ENCODE measurements around the gene SEPTIN10. TPM values are rescaled to one million over a fixed set of nuclear protein-coding genes. Genes with fewer than 3 reads are reported as not detected.
"Not testable (repeated sequence)": the region's sequence is repeated elsewhere in the genome, so short reads cannot be mapped to it uniquely, and the experiment has no call there.

SEPTIN10 gene
- polyA plus RNA-seq, 3 donors, result 11.5 to 67.5 (median 42.7) TPM

DNA sequence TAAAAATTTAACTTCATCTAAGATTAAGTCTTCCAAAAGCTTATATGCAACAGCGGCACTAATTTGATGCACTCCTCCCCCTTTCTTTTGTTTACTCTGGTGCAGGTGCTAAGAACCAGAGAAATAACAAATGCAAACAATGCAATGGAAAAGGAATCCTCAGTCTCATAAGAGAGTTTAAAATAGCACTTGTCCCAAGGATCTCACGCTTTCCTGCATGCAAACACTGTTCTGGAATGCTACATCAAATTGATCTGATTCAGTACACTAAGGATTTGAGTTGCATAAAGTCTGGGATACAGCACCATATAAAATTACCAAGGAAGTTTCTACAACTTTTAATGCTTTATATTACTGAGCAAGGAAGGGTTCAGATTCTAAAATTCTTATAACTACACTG is 50.5 kb downstream of the SEPTIN10 start:
- 65 to 89% (median 74%) methylated on average over 2 of the region's 2 CpGs for WGBS, 3 donors
- no peak overlapping the region for H3K27ac ChIP-seq (ENCODE audit: low read depth, low read length)

GRCh38 chr2:109562421-109562820 is 51.3 kb downstream of the SEPTIN10 start:
- 92 to 98% (median 97%) methylated on average over 2 of the region's 2 CpGs for WGBS, 3 donors
- H3K27ac ChIP-seq (ENCODE audit: low read depth, low read length), result no peak overlapping the region

DNA sequence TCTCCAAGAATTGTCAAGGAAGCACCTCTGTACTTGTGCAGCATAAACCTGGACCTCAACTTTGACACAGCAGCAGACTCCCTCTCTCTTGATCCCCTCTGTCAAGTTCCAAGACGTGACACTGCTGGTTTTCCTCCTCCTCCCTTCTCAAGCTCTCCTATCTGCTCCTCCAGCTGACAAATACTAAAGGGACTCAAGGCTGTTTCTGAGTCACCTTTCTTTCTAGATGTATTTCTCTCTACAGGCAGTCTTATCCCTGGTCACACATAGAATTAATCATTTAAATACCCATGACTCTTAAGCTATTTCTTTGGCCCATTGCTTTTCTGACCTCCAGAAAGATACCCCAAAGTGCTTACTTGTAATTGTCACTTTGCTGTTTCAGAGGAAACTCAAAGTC is 53.5 kb downstream of the SEPTIN10 start:
- H3K27ac ChIP-seq (ENCODE audit: low read depth, low read length), result no peak overlapping the region
- WGBS, 3 donors, result 61 to 94% (median 84%) methylated on average over 1 of the region's 1 CpG

DNA sequence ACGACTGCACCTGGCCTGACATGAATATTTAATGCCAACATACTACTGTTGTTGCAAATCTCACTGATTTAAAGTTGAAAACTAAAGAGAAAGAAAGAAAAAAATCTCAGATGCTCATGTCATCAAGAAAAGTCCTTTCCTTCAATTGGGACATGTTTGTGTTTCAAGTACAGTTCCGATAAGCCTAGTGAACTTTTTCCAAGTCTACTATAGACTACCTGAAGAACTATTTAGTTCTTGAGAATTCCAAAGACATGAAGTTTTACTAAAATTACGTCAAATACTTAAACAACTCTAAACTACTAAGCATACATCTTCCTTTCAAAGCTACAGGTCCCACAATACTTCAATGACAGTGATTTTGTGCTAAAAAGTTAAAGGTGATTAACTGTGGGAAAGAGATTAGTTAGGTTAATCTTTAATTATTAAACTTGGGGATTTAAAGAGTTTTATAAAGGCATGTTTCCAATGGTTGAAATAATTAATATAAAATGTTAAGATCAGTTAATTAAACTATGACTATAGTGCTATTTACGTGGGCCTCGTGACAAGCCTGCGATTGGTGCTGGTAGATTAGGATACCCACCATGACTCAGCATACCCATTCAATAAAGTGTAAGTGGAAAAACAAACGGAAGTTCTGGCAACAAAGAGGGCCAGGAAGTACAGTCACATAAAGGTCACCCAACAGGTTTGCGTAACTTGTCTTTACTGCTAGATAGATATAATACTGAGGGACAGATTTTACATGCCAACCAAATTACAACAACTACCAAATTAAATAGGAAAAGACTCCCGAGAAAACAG is 55.5 kb downstream of the SEPTIN10 start:
- H3K27ac ChIP-seq (ENCODE audit: low read depth, low read length), result no peak overlapping the region
- WGBS, 3 donors, result 29 to 64% (median 60%) methylated on average over 9 of the region's 9 CpGs

DNA sequence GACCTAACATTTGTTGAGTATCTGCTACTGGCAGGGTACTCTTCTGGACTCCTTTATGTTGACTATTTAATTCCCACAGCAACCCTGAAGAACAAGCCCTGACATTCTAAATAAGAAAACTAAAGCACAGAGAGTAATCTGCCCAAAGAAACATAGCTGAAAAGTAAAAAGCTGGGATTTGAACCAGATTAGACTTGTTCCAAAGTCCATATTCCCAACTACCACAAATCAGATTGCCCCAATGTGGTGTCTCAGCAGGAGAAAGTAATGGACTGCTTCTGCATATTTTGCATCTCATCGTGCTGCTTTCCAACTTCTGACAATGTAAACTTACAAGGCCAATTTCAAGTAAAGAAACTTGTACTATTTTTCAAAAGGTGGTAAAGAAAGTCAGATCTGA is 56.5 kb downstream of the SEPTIN10 start:
- WGBS, 3 donors, result 72 to 88% (median 83%) methylated on average over 1 of the region's 1 CpG
- no peak overlapping the region for H3K27ac ChIP-seq (ENCODE audit: low read depth, low read length)

GRCh38 chr2:109555346-109555900 is 58.3 kb downstream of the SEPTIN10 start:
- 88 to 94% (median 93%) methylated on average over 9 of the region's 9 CpGs for WGBS, 3 donors
- H3K27ac ChIP-seq (ENCODE audit: low read depth, low read length), result no peak overlapping the region

DNA sequence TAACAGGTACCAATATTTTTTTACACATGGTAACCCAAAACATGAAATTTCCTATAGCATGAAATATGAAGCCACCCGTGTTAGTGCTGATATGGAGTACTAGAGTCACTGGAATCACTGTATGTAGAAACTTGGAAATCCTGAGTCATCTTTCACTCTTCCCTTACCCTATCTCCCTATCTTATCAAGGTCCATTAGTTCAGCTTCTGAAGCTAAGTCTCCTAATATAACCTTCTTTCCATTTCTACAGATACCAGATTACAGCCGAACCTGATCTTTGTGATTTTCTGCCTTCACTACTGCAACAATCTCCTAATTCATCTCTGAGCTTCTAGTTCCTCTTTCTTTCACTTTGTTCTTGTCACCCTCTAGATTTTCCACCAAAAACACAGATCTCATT is 59.0 kb downstream of the SEPTIN10 start:
- 64 to 79% (median 73%) methylated on average over 2 of the region's 2 CpGs for WGBS, 3 donors
- no peak overlapping the region for H3K27ac ChIP-seq (ENCODE audit: low read depth, low read length)

GRCh38 chr2:109549016-109549590 is 64.7 kb downstream of the SEPTIN10 start:
- H3K27ac ChIP-seq (ENCODE audit: low read depth, low read length), result no peak overlapping the region
- WGBS, 3 donors, result 70 to 91% (median 87%) methylated on average over 4 of the region's 4 CpGs

GRCh38 chr2:109547280-109547679 is 66.5 kb downstream of the SEPTIN10 start:
- WGBS, 3 donors, result 81 to 88% (median 85%) methylated on average over 2 of the region's 2 CpGs
- no peak overlapping the region for H3K27ac ChIP-seq (ENCODE audit: low read depth, low read length)

GRCh38 chr2:109545828-109546713 is 67.7 kb downstream of the SEPTIN10 start:
- 33 to 35% (median 33%) methylated on average over 10 of the region's 10 CpGs for WGBS, 3 donors
- no peak overlapping the region for H3K27ac ChIP-seq (ENCODE audit: low read depth, low read length)

DNA sequence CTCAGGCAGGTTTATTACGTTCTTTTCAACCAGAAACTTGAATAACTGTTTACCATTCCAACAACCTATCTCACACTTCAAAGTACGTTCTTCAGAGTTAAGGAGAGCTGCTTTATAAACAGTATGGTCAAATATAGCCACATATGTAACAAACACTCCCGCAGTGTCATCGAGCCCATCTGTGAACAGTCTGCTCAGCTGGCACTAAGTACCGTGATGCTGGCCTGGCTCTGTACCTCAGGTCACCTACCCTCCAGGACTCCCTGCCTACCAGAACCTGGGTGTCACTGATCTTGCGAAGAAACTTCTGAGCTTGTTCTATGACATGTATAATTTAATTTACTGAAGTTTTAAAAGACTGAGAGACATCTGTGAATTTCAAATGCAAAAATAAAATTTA is 71.4 kb downstream of the SEPTIN10 start:
- WGBS, 3 donors, result 86 to 89% (median 89%) methylated on average over 6 of the region's 6 CpGs
- H3K27ac ChIP-seq (ENCODE audit: low read depth, low read length), result no peak overlapping the region

DNA sequence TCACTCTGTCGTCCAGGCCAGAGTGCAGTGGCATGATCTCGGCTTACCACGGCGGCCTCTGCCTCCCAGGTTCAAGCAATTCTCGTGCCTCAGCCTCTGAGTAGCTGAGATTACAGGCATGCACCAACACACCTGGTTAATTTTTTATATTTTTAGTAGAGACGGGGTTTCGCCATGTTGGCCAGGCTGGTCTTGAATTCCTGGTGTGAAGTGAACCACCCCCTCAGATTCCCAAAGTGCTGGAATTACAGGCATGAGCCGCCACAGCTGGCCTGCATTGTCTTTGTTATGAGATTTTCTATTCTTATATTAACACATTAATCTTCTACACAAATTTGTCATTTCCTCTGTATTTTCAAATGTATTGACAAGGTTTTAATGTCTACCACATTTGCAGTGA is 75.2 kb downstream of the SEPTIN10 start:
- no peak overlapping the region for H3K27ac ChIP-seq (ENCODE audit: low read depth, low read length)
- WGBS, 3 donors, result 77 to 90% (median 78%) methylated on average over 8 of the region's 8 CpGs

- 86 to 89% (median 89%) methylated on average over 10 of the region's 10 CpGs for WGBS, 3 donors
- H3K27ac ChIP-seq (ENCODE audit: low read depth, low read length), result no peak overlapping the region
Measured at GRCh38 chr2:109537565-109538222, 76.1 kb downstream of the SEPTIN10 start.

DNA sequence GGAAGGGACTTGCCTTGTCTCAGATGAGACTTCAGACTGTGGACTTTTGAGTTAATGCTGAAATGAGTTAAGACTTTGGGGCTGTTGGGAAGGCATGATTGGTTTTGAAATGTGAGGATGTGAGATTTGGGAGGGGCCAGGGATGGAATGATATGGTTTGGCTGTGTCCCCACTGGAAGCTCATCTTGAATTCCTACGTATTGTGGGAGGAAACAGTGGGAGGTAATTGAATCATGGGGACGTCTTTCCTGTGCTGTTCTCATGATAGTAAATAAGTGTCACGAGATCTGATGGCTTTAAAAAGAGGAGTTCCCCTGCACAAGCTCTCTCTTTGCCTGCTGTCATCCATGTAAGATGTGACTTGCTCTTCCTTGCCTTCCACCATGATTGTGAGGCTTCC is 77.2 kb downstream of the SEPTIN10 start:
- 48 to 79% (median 55%) methylated on average over 3 of the region's 3 CpGs for WGBS, 3 donors
- H3K27ac ChIP-seq (ENCODE audit: low read depth, low read length), result not testable (repeated sequence)

DNA sequence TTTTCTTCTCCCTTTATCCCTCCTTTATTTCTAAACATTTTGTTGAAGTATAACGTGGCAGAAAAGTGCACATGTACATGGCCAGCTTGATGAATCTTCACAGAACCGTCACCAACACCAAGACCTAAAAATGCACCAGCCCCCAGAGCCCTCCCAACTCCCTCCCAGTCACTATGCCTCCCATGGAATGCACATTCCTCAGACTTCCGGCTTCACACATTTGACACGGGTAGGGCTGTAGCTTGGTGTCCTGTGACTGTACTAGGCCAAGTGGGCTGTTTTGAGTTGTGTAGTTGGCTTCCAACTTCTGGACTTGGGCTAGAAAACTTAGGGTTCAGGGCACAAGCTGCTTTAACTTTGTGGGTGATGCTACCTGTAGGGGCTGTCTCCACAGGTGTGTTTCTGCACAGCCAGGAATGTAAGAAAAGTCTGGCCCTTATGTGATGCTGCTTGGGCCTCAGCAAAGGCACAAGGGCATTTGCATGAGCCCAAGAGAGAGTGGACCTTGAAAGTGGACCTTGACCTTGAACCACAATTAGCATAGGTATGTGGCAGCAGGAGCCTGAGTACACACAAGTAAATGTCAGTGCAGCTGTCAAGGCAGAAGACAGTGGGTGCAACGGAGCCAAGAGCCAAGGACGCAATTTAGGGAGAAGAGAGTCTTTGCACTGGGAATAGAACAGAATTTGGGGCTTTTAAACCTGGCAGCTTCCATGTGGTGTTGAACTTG is 78.4 kb downstream of the SEPTIN10 start:
- WGBS, 3 donors, result 60 to 76% (median 70%) methylated on average over 6 of the region's 6 CpGs

DNA sequence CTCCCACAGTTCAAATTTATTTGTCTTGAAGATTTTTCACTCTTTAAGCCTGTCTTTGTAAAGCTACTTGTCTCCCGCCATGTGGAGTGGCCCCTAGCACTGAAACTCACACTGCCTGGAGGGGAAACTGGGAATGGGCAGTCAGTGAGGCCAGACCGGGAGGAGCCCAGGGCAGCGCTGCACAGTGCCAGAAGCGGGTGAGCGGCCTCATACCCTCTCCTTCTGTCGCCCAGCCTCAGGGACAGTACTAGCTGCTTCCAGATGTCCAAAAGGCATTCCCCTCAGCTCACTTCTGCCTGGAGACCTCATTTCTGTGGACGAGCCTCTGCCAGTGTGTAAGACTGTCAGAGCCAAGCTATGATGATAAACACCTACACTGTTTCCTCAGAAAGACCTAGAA is 79.9 kb downstream of the SEPTIN10 start:
- H3K27ac ChIP-seq (ENCODE audit: low read depth, low read length), result no peak overlapping the region
- 74 to 84% (median 82%) methylated on average over 7 of the region's 7 CpGs for WGBS, 3 donors

More for the DNA sequence above, 78.4 kb downstream of the SEPTIN10 start:
- no peak overlapping the region for H3K27ac ChIP-seq (ENCODE audit: low read depth, low read length)

DNA sequence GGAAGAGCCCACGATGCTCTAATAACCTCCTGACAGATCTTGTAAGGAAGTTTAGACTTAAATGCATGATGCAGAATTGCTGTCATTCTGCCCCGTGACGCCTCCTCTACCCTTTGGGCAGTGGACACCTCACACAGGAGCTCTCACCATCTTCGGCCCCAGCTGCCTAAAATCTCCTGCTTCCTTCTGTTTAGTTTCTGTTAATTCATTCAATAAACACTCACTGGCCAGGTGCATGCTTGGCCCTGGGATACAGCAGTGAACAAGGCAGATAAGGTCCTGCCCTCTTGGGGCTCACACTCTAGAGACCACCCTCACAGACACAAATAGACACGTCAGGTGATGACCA is 81.1 kb downstream of the SEPTIN10 start:
- WGBS, 3 donors, result 89 to 92% (median 91%) methylated on average over 5 of the region's 5 CpGs
- no peak overlapping the region for H3K27ac ChIP-seq (ENCODE audit: low read depth, low read length)
